Immature natural killer cell (primary cell): ENCODE results near the gene AKNA. TPM values are rescaled to one million over a fixed set of nuclear protein-coding genes. Genes with fewer than 3 reads are reported as not detected.
A peak's percentile ranks its signal among the peaks of the same experiment; 100 is the strongest.

ENCODE experiments used
- DNase-seq, 3 donors: peaks; one replicate each; pipeline ENCODE4 v3.0.0; 2022; ENCODE audit warnings: mixed read lengths in 1 of 3
- H3K27ac Mint-ChIP-seq, 6 donors: one replicate each; pipeline ENCODE4 v1.8.0; 2020; ENCODE audit warnings: mixed read lengths in 6 of 6, mild to moderate bottlenecking in 5 of 6, inconsistent platforms in 4 of 6, moderate library complexity in 3 of 6
- H3K27me3 Mint-ChIP-seq, 3 donors: one replicate each; pipeline ENCODE4 v1.8.0; 2020 to 2021; ENCODE audit warnings: low read depth in 3 of 3, mild to moderate bottlenecking in 3 of 3, mixed read lengths in 3 of 3, moderate library complexity in 3 of 3, inconsistent platforms in 1 of 3
- H3K36me3 Mint-ChIP-seq, 3 donors: one replicate each; pipeline ENCODE4 v1.8.0; 2020; ENCODE audit warnings: mixed read lengths in 3 of 3, inconsistent platforms in 2 of 3, mild to moderate bottlenecking in 2 of 3
- H3K4me1 Mint-ChIP-seq, 2 donors: one replicate each; pipeline ENCODE4 v1.8.0; 2020; ENCODE audit warnings: inconsistent platforms in 2 of 2, mild to moderate bottlenecking in 2 of 2, mixed read lengths in 2 of 2, moderate library complexity in 1 of 2
- H3K4me3 Mint-ChIP-seq, 5 donors: one replicate each; pipeline ENCODE4 v1.8.0; 2020; ENCODE audit warnings: mild to moderate bottlenecking in 5 of 5, mixed read lengths in 5 of 5, inconsistent platforms in 3 of 5, moderate library complexity in 3 of 5
- H3K9me3 Mint-ChIP-seq, 6 donors: one replicate each; pipeline ENCODE4 v1.8.0; 2020; ENCODE audit warnings: mild to moderate bottlenecking in 6 of 6, mixed read lengths in 6 of 6, inconsistent platforms in 4 of 6, moderate library complexity in 3 of 6
- polyA plus RNA-seq, 3 donors: library from polyadenylated mRNA; unstranded; fragments of 300-500 nt; fragmentation: Illumina TruSeq; gene quantifications; one replicate each; pipeline ENCODE4 v1.2.3, GENCODE V29; 2021

AKNA gene
- polyA plus RNA-seq, 3 donors from 2014 or later, result 4.0 to 56.3 (median 13.8) TPM

- Mint-ChIP-seq H3K4me1 (no peaks in the 10 kb centered on the region), H3K4me3 (no peak overlapping the region), H3K36me3 (peaks cover 0 to 4% (median 0%) of the 10 kb centered on the region in 3 donors), H3K9me3 (peaks cover 0 to 18% (median 13%) of the 10 kb centered on the region in 6 donors), H3K27ac (no peak overlapping the region), H3K27me3 (peaks cover 1 to 3% (median 2%) of the 10 kb centered on the region in 3 donors)
- peak; percentile 55 to 62 (median 55) for DNase-seq
These were observed 96.7 kb downstream of the AKNA start for GRCh38 chr9:114291064-114291474.

- H3K27ac Mint-ChIP-seq, result no peak overlapping the region
- no peaks in the 10 kb centered on the region for H3K36me3 Mint-ChIP-seq
- H3K9me3 Mint-ChIP-seq, result peaks cover 0 to 13% (median 10%) of the 10 kb centered on the region in 6 donors
- peaks cover 0 to 2% (median 0%) of the 10 kb centered on the region in 3 donors for H3K27me3 Mint-ChIP-seq
- DNase-seq, result no peak
- H3K4me3 Mint-ChIP-seq, result no peak overlapping the region
- no peaks in the 10 kb centered on the region for H3K4me1 Mint-ChIP-seq
These were observed 97.2 kb downstream of the AKNA start for GRCh38 chr9:114290561-114290986.

- no peak for DNase-seq
- Mint-ChIP-seq H3K4me1 (no peaks in the 10 kb centered on the region), H3K27me3 (peaks cover 0 to 2% (median 1%) of the 10 kb centered on the region in 3 donors), H3K4me3 (no peak overlapping the region), H3K9me3 (peaks cover 0 to 5% (median 4%) of the 10 kb centered on the region in 6 donors), H3K27ac (no peak overlapping the region), H3K36me3 (no peaks in the 10 kb centered on the region)
These were observed 98.0 kb downstream of the AKNA start for GRCh38 chr9:114289571-114290481.

GRCh38 chr9:114289106-114289505, 98.7 kb downstream of the AKNA start:
- H3K4me3 Mint-ChIP-seq, result no peak overlapping the region
- no peak overlapping the region for H3K27ac Mint-ChIP-seq
- H3K27me3 Mint-ChIP-seq, result peaks cover 0 to 3% (median 1%) of the 10 kb centered on the region in 3 donors
- no peaks in the 10 kb centered on the region for H3K36me3 Mint-ChIP-seq
- no peaks in the 10 kb centered on the region for H3K4me1 Mint-ChIP-seq
- no peak for DNase-seq
- H3K9me3 Mint-ChIP-seq, result no peaks in the 10 kb centered on the region

GRCh38 chr9:114288193-114289091, 99.3 kb downstream of the AKNA start:
- Mint-ChIP-seq H3K27me3 (peaks cover 0 to 3% (median 3%) of the 10 kb centered on the region in 3 donors), H3K36me3 (no peaks in the 10 kb centered on the region), H3K27ac (no peak overlapping the region), H3K9me3 (no peaks in the 10 kb centered on the region), H3K4me3 (no peak overlapping the region), H3K4me1 (no peaks in the 10 kb centered on the region)
- no peak for DNase-seq

GRCh38 chr9:114287763-114288192, 100.0 kb downstream of the AKNA start:
- Mint-ChIP-seq H3K36me3 (no peaks in the 10 kb centered on the region), H3K27ac (no peak overlapping the region), H3K4me1 (no peaks in the 10 kb centered on the region), H3K9me3 (no peaks in the 10 kb centered on the region), H3K27me3 (peaks cover 0 to 3% (median 3%) of the 10 kb centered on the region in 3 donors), H3K4me3 (no peak overlapping the region)
- DNase-seq, result no peak

- peaks cover 0 to 3% (median 3%) of the 10 kb centered on the region in 3 donors for H3K27me3 Mint-ChIP-seq
- H3K36me3 Mint-ChIP-seq, result no peaks in the 10 kb centered on the region
- no peaks in the 10 kb centered on the region for H3K9me3 Mint-ChIP-seq
- H3K27ac Mint-ChIP-seq, result no peak overlapping the region
- H3K4me3 Mint-ChIP-seq, result no peak overlapping the region
- no peaks in the 10 kb centered on the region for H3K4me1 Mint-ChIP-seq
- DNase-seq, result no peak
These were observed 100.6 kb downstream of the AKNA start for GRCh38 chr9:114287001-114287762.

- H3K27ac Mint-ChIP-seq, result no peak overlapping the region
- no peak for DNase-seq
- H3K27me3 Mint-ChIP-seq, result peaks cover 0 to 3% (median 3%) of the 10 kb centered on the region in 3 donors
- no peaks in the 10 kb centered on the region for H3K9me3 Mint-ChIP-seq
- H3K36me3 Mint-ChIP-seq, result no peaks in the 10 kb centered on the region
- H3K4me3 Mint-ChIP-seq, result no peak overlapping the region
- H3K4me1 Mint-ChIP-seq, result no peaks in the 10 kb centered on the region
These were observed 101.6 kb downstream of the AKNA start for GRCh38 chr9:114286146-114286679.

- Mint-ChIP-seq H3K4me1 (no peaks in the 10 kb centered on the region), H3K27ac (no peak overlapping the region), H3K27me3 (peaks cover 0 to 3% (median 2%) of the 10 kb centered on the region in 3 donors), H3K36me3 (no peaks in the 10 kb centered on the region), H3K4me3 (no peak overlapping the region), H3K9me3 (no peaks in the 10 kb centered on the region)
- DNase-seq, result no peak
These were observed 102.5 kb downstream of the AKNA start for GRCh38 chr9:114285166-114285867.

GRCh38 chr9:114284316-114285060, 103.3 kb downstream of the AKNA start:
- no peak for DNase-seq
- no peaks in the 10 kb centered on the region for H3K36me3 Mint-ChIP-seq
- no peaks in the 10 kb centered on the region for H3K9me3 Mint-ChIP-seq
- no peak overlapping the region for H3K4me3 Mint-ChIP-seq
- H3K27ac Mint-ChIP-seq, result no peak overlapping the region
- H3K4me1 Mint-ChIP-seq, result no peaks in the 10 kb centered on the region
- H3K27me3 Mint-ChIP-seq, result peaks cover 0 to 3% (median 2%) of the 10 kb centered on the region in 3 donors
